SK-N-SH treated with all-trans-retinoic acid at 6 μM for 48 hours (cell line): Measurements from ENCODE around the gene TAX1BP3.

ENCODE experiments used
- ARNTL ChIP-seq: fragments of 450-650 bp; formaldehyde crosslinking; IDR thresholded peaks from 2 replicates; pipeline ENCODE4 v1.5.0; 2020; ENCODE audit warnings: low read depth, mild to moderate bottlenecking, moderate library complexity, borderline replicate concordance
- CREB5 ChIP-seq: fragments of 250-450 bp; sonication (Bioruptor Pico); IDR thresholded peaks from 2 replicates; pipeline ENCODE4 v1.5.1; 2020; ENCODE audit warnings: low read depth, mild to moderate bottlenecking, moderate library complexity
- POU6F1 ChIP-seq: fragments of 250-450 bp; sonication (Bioruptor Pico); IDR thresholded peaks from 2 replicates; pipeline ENCODE4 v1.8.0; 2021; ENCODE audit warnings: low read depth, mild to moderate bottlenecking, moderate library complexity, borderline replicate concordance
- RARB ChIP-seq: fragments of 250-450 bp; sonication (Bioruptor Pico); IDR thresholded peaks from 2 replicates; pipeline ENCODE4 v1.8.0; 2021; ENCODE audit warnings: mild to moderate bottlenecking, moderate library complexity
- SNAI2 ChIP-seq: fragments of 250-450 bp; sonication (Bioruptor Pico); IDR thresholded peaks from 2 replicates; pipeline ENCODE4 v1.5.0; 2020; ENCODE audit warnings: mild to moderate bottlenecking, moderate library complexity
- TCF4 ChIP-seq: fragments of 250-450 bp; sonication (Bioruptor Pico); IDR thresholded peaks from 2 replicates; pipeline ENCODE4 v1.8.0; 2021; ENCODE audit warnings: mild to moderate bottlenecking, moderate library complexity, borderline replicate concordance
- TOX ChIP-seq: fragments of 250-450 bp; sonication (Bioruptor Pico); IDR thresholded peaks from 2 replicates; pipeline ENCODE4 v1.8.0; 2021; ENCODE audit warnings: mild to moderate bottlenecking, moderate library complexity, borderline replicate concordance
- ZC3H10 ChIP-seq: fragments of 250-450 bp; sonication (Bioruptor Pico); IDR thresholded peaks from 2 replicates; pipeline ENCODE4 v1.5.1; 2021; ENCODE audit warnings: mild to moderate bottlenecking, moderate library complexity
- ZFP3 ChIP-seq: fragments of 250-450 bp; sonication (Bioruptor Pico); IDR thresholded peaks from 2 replicates; pipeline ENCODE4 v1.5.0; 2020; ENCODE audit warnings: mild to moderate bottlenecking, moderate library complexity
- ZFP30 ChIP-seq: fragments of 450-650 bp; formaldehyde crosslinking; IDR thresholded peaks from 2 replicates; pipeline ENCODE4 v1.5.0; 2022; ENCODE audit warnings: mild to moderate bottlenecking, moderate library complexity
- ZNF70 ChIP-seq: fragments of 450-650 bp; formaldehyde crosslinking; IDR thresholded peaks from 2 replicates; pipeline ENCODE4 v1.5.0; 2020; ENCODE audit warnings: mild to moderate bottlenecking, moderate library complexity
- TF ChIP-seq, protein P1 (sequence below): fragments of 250-450 bp; sonication (Bioruptor Pico); IDR thresholded peaks from 2 replicates; pipeline ENCODE4 v1.8.0; 2020; ENCODE audit warnings: mild to moderate bottlenecking, moderate library complexity, borderline replicate concordance

GRCh38 chr17:3621146-3621720, 47.1 kb downstream of the TAX1BP3 start:
- TF ChIP-seq, protein P1, sequence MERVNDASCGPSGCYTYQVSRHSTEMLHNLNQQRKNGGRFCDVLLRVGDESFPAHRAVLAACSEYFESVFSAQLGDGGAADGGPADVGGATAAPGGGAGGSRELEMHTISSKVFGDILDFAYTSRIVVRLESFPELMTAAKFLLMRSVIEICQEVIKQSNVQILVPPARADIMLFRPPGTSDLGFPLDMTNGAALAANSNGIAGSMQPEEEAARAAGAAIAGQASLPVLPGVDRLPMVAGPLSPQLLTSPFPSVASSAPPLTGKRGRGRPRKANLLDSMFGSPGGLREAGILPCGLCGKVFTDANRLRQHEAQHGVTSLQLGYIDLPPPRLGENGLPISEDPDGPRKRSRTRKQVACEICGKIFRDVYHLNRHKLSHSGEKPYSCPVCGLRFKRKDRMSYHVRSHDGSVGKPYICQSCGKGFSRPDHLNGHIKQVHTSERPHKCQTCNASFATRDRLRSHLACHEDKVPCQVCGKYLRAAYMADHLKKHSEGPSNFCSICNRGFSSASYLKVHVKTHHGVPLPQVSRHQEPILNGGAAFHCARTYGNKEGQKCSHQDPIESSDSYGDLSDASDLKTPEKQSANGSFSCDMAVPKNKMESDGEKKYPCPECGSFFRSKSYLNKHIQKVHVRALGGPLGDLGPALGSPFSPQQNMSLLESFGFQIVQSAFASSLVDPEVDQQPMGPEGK (CRISPR knock-in tag), result no peak
- TF ChIP-seq RARB (CRISPR knock-in tag) (no peak), POU6F1 (CRISPR knock-in tag) (no peak), ZFP30 (CRISPR knock-in tag) (no peak), ZFP3 (CRISPR knock-in tag) (no peak), TOX (CRISPR knock-in tag) (no peak), CREB5 (CRISPR knock-in tag) (no peak), ZC3H10 (CRISPR knock-in tag) (no peak), ARNTL (CRISPR knock-in tag) (no peak), ZNF70 (CRISPR knock-in tag) (no peak), SNAI2 (CRISPR knock-in tag) (no peak), TCF4 (CRISPR knock-in tag) (no peak)
